Esophagus (tissue), 2 donors: ENCODE data around the gene IPO5. TPM values are rescaled to one million over a fixed set of nuclear protein-coding genes. Genes with fewer than 3 reads are reported as not detected.

Experiments used
- H3K27ac ChIP-seq, 2 donors: one replicate each; pipeline ENCODE4 v1.5.1; 2013; ENCODE audit warnings: low read depth in 2 of 2, mild to moderate bottlenecking in 2 of 2, inconsistent platforms in 1 of 2, low read length in 1 of 2, moderate library complexity in 1 of 2
- H3K27me3 ChIP-seq, 2 donors: one replicate each; pipeline ENCODE4 v1.6.1; 2013; ENCODE audit warnings: low read length in 2 of 2, control low read depth in 1 of 2, mild to moderate bottlenecking in 1 of 2; ENCODE audit not compliant: insufficient read depth in 2 of 2, control insufficient read depth in 1 of 2
- H3K36me3 ChIP-seq, 2 donors: one replicate each; pipeline ENCODE4 v1.6.1; 2013; ENCODE audit warnings: low read length in 1 of 2; ENCODE audit not compliant: control insufficient read depth in 2 of 2, insufficient read depth in 2 of 2
- H3K4me1 ChIP-seq, 2 donors: one replicate each; pipeline ENCODE4 v1.6.1; 2013; ENCODE audit warnings: low read length in 1 of 2; ENCODE audit not compliant: control insufficient read depth in 2 of 2, insufficient read depth in 2 of 2
- H3K4me3 ChIP-seq, 2 donors: one replicate each; pipeline ENCODE4 v1.5.1; 2013; ENCODE audit warnings: low read length in 2 of 2, mild to moderate bottlenecking in 2 of 2, low read depth in 1 of 2, moderate library complexity in 1 of 2
- H3K9me3 ChIP-seq, 2 donors: one replicate each; pipeline ENCODE4 v1.6.1; 2013; ENCODE audit warnings: mild to moderate bottlenecking in 2 of 2, low read depth in 1 of 2, low read length in 1 of 2, moderate library complexity in 1 of 2; ENCODE audit not compliant: control insufficient read depth in 2 of 2, insufficient read depth in 1 of 2
- WGBS, 2 donors: extraction: QIAGEN DNeasy Blood & Tissue Kit; methylation state at CpG; one replicate each; pipeline ENCODE4 v1.1.7; 2013; 5-methylcytosine and 5-hydroxymethylcytosine counted together
- polyA plus RNA-seq, 2 donors: library from polyadenylated mRNA; stranded (reverse); fragments of 200-250 nt; gene quantifications; one replicate each; pipeline ENCODE4 v1.2.3, GENCODE V29; 2013
- donor health status: healthy with polysubstance abuse.
- donor health status: Bipolar disorder and iron deficiency.

The IPO5 gene
- polyA plus RNA-seq, 2 donors: 13.8 to 24.8 TPM

DNA sequence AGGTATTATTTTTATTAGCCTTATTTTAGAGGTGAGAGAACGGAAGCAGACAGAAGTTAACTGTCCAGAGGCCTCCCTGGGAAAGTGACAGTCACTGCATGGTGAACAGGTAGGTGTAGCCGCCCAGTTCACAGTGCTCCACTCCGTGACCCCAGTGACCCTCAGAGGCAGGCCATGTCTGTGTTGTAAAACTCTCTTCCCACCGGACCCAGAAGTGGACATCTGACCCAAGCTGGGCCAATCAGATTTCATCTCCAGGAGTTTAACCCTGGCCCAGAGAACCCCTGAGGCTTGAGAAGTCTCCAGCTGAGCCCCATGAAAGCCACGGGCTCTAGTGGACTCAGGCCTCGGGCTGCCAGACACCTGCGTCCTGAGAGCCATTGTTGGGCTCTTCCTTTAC lies 105.8 kb downstream of the IPO5 start:
- no peaks in the 10 kb centered on the region for H3K27me3 ChIP-seq
- peaks cover 0 to 4% of the 10 kb centered on the region in 2 donors for H3K9me3 ChIP-seq
- no peaks in the 10 kb centered on the region for H3K36me3 ChIP-seq
- H3K27ac ChIP-seq: no peak overlapping the region
- no peak overlapping the region for H3K4me3 ChIP-seq
- H3K4me1 ChIP-seq: peaks cover 0 to 3% of the 10 kb centered on the region in 2 donors
- 86% methylated on average over 7 of the region's 7 CpGs for WGBS, 2 donors

DNA sequence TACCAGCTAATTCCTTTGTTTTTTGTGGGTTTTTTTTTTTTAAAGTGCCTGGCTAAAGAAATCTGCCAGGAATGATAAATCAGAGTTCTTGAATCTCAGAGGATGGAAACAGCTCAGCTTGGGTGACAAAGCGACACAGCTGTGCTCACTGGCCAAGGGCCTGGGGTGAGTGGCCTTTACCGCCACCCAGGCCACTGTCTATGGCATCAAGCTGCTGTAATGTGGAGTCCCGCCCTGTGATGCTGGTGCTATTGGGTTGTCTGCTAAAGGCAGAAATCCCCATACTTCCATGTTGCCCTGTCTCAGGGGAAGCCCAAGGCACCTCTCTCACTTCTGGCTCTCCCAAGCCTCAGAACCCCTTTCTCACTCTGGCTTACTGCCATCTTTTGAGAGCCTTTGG lies 106.8 kb downstream of the IPO5 start:
- 79 to 91% methylated on average over 3 of the region's 3 CpGs for WGBS, 2 donors
- Histone ChIP-seq H3K27ac (no peak overlapping the region), H3K4me1 (peaks cover 0 to 3% of the 10 kb centered on the region in 2 donors), H3K9me3 (peaks cover 0 to 4% of the 10 kb centered on the region in 2 donors), H3K36me3 (no peaks in the 10 kb centered on the region), H3K4me3 (no peak overlapping the region), H3K27me3 (no peaks in the 10 kb centered on the region)

DNA sequence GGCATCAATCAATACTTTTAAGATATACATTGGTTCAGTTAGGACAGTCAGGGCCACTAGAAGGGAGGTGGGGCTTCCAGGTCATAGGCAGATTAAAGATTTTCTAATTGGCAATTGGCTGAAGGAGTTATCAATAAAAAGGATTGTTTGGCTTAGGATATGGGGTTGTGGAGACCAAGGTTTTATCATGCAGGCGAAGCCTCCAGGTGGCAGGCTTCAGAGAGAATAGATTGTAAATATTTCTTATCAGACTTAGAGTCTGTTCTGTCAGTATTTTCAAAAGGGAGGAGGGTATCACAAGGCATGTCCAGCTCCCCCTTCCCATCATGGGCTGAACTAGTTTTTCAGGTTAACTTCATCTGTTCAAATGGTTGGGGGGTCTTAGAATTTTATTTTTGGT lies 112.0 kb downstream of the IPO5 start:
- Histone ChIP-seq H3K4me3 (no peak overlapping the region), H3K36me3 (no peaks in the 10 kb centered on the region), H3K27me3 (no peaks in the 10 kb centered on the region), H3K27ac (no peak overlapping the region), H3K4me1 (no peaks in the 10 kb centered on the region), H3K9me3 (no peaks in the 10 kb centered on the region)
- 72 to 88% methylated on average over 1 of the region's 1 CpG for WGBS, 2 donors

DNA sequence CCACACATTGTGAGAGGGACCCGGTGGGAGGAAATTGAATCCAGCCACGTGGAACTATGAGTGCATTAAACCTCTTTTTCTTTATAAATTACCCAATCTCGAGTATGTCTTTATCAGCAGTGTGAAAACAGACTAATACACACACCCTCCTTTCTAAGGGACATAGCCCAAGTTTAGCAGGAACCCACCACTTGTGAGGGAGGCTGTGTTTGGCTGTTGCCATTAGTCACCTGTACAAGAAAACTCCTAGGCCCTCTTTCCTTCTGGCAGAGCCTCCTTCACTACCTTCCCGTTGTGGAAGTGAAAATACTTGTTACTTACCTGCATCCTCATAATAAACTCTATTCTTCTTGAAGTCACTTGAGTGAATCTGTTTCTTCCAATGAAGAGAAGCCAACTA lies 113.2 kb downstream of the IPO5 start:
- no peaks in the 10 kb centered on the region for H3K27me3 ChIP-seq
- H3K27ac ChIP-seq: no peak overlapping the region
- H3K4me3 ChIP-seq: no peak overlapping the region
- H3K9me3 ChIP-seq: no peaks in the 10 kb centered on the region
- H3K4me1 ChIP-seq: no peaks in the 10 kb centered on the region
- WGBS, 2 donors: 67% methylated on average over 4 of the region's 4 CpGs
- no peaks in the 10 kb centered on the region for H3K36me3 ChIP-seq

DNA sequence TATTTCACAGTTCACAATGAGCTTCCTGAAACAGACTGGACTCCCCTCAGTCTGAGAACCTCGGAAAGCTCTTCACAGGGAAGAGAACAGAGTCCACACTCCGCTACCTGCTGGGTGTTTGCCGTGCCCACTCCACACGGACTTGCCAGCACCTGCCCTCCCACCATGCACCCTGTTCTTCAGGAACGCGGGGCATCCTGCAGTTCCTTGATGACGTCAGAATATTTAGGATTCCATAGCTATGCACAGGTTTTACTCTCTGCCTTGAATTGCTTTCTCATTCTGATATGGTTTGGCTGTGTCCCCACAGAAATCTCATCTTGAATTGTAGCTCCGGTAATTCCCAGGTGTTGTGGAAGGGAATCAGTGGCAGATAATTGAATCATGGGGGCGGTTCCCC lies 115.0 kb downstream of the IPO5 start:
- no peaks in the 10 kb centered on the region for H3K27me3 ChIP-seq
- no peaks in the 10 kb centered on the region for H3K9me3 ChIP-seq
- no peak overlapping the region for H3K27ac ChIP-seq
- 47 to 48% methylated on average over 9 of the region's 9 CpGs for WGBS, 2 donors
- H3K4me3 ChIP-seq: no peak overlapping the region
- H3K36me3 ChIP-seq: no peaks in the 10 kb centered on the region
- no peaks in the 10 kb centered on the region for H3K4me1 ChIP-seq

DNA sequence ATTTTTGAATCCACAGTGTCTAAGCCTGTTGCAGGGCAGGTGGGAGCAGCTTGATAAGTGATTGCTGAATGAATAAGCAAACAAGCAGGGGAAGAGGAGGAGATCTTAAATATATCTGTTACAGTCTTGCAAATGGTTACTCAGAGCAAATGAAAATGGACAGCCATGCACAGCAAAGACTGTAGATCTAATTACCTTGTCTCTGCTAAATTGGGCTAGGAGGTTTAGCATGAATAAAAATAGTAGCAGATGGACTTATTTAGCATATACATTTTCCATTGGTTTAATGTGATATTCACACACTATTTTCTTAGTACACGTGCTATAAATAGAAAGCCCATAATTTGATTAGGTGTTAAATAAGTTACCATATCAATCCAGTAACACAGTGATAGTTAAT lies 116.5 kb downstream of the IPO5 start:
- Histone ChIP-seq H3K27me3 (no peaks in the 10 kb centered on the region), H3K36me3 (no peaks in the 10 kb centered on the region), H3K27ac (no peak overlapping the region), H3K4me1 (no peaks in the 10 kb centered on the region), H3K4me3 (no peak overlapping the region), H3K9me3 (no peaks in the 10 kb centered on the region)
- 84 to 93% methylated on average over 1 of the region's 1 CpG for WGBS, 2 donors

DNA sequence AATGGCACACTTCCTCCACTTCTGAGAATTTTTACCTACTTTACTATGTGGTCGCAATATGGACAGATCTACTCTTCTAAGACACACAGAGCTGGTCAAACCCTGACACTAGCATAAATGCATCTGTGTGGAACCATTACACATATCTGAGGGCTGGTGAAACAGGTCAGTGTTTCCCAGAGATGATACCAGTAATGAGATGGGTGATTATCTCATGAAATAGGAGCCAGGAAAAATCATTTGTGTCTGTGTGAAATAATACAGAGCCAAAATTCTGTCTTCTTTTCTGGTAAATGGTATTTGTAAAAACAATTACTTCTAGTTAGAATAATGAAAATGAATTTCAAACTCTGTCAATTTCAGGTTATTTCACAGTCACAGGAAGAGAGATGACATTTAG lies 117.8 kb downstream of the IPO5 start:
- Histone ChIP-seq H3K4me1 (no peaks in the 10 kb centered on the region), H3K36me3 (no peaks in the 10 kb centered on the region), H3K27ac (no peak overlapping the region), H3K9me3 (no peaks in the 10 kb centered on the region), H3K4me3 (no peak overlapping the region), H3K27me3 (no peaks in the 10 kb centered on the region)
- 88 to 89% methylated on average over 1 of the region's 1 CpG for WGBS, 2 donors

DNA sequence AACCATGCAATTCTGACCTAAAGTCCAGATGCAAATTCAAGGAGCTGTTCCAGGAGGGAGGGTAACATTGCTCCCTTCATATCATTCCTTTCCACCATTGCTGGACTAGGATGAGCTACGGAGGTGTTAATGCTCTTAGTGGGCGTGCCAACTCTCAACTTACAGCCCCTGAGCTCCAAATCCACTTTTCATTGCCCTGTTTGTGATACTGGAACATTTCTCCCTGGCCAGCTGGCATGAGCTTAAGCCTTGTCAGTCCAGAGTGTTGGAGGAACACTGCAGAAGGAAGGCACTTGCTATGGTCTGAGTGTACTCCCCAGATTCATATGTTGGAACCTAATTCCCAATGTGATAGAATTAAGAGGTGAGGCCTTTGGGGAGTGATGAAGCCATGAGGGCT lies 119.0 kb downstream of the IPO5 start:
- Histone ChIP-seq H3K36me3 (no peaks in the 10 kb centered on the region), H3K27ac (no peak overlapping the region), H3K27me3 (no peaks in the 10 kb centered on the region), H3K4me3 (no peak overlapping the region), H3K4me1 (no peaks in the 10 kb centered on the region), H3K9me3 (no peaks in the 10 kb centered on the region)
- 91% methylated on average over 2 of the region's 2 CpGs for WGBS, 2 donors

Other genes starting within 250 kb of the IPO5 start
- gene FARP1, start 189.4 kb downstream of the IPO5 start, polyA plus RNA-seq: 1 to 10 TPM; 2.2 to 2.3 TPM
- not detected for gene RNF113B, start 223.6 kb downstream of the IPO5 start, polyA plus RNA-seq